Ishikawa (cell line): ENCODE data around the gene TARBP2.

Experiments
- CEBPB ChIP-seq: IDR thresholded peaks from 2 replicates; pipeline ENCODE4 v1.6.1; 2012
- CREB1 ChIP-seq: IDR thresholded peaks from 2 replicates; pipeline ENCODE4 v1.6.1; 2012; ENCODE audit warnings: low read depth
- EGR1 ChIP-seq: IDR thresholded peaks from 2 replicates; pipeline ENCODE4 v1.6.1; 2012
- EP300 ChIP-seq: IDR thresholded peaks from 2 replicates; pipeline ENCODE4 v1.6.1; 2012; ENCODE audit warnings: borderline replicate concordance
- FOXM1 ChIP-seq: IDR thresholded peaks from 2 replicates; pipeline ENCODE4 v1.6.1; 2012; ENCODE audit warnings: low read depth, borderline replicate concordance
- MAX ChIP-seq: IDR thresholded peaks from 2 replicates; pipeline ENCODE4 v1.6.1; 2012
- NFIC ChIP-seq: IDR thresholded peaks from 2 replicates; pipeline ENCODE4 v1.6.1; 2012
- RAD21 ChIP-seq: IDR thresholded peaks from 2 replicates; pipeline ENCODE4 v1.6.1; 2012; ENCODE audit warnings: low read depth
- TAF1 ChIP-seq: IDR thresholded peaks from 2 replicates; pipeline ENCODE4 v1.6.1; 2012; ENCODE audit warnings: low read depth, mild to moderate bottlenecking
- TCF12 ChIP-seq: IDR thresholded peaks from 2 replicates; pipeline ENCODE4 v1.6.1; 2012; ENCODE audit warnings: low read depth
- TEAD4 ChIP-seq: IDR thresholded peaks from 2 replicates; pipeline ENCODE4 v1.6.1; 2012
- YY1 ChIP-seq: IDR thresholded peaks from 2 replicates; pipeline ENCODE4 v1.6.1; 2012; ENCODE audit warnings: low read depth
- ZBTB7A ChIP-seq: IDR thresholded peaks from 2 replicates; pipeline ENCODE4 v1.6.1; 2012; ENCODE audit warnings: low read depth
- TF ChIP-seq, protein P1 (sequence below): IDR thresholded peaks from 2 replicates; pipeline ENCODE4 v1.6.1; 2012
- TF ChIP-seq, protein P2 (sequence below): IDR thresholded peaks from 2 replicates; pipeline ENCODE4 v1.6.1; 2012; ENCODE audit warnings: low read depth, mild to moderate bottlenecking

TARBP2 gene

DNA sequence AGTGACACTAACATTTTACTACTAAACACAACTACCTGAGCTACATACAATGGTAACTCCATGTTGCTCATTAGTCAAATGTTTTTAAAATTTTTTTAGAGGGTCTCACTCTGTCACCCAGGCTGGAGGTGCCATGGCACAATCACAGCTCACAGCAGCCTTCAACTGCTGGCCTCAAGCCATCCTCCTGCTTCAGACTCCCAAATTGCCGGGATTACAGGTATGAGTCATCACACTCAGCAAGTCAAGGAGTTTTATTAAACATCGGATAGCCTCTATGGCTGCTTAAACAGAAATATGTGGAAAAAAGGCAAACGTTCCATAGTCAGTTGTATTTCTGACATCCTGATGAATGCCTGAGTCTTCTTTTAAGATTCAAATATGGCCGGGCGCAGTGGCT is 17.3 kb downstream of the TARBP2 start:
- TF ChIP-seq EGR1 (no peak), ZBTB7A (no peak), YY1 (no peak)
- TF ChIP-seq, protein P1, sequence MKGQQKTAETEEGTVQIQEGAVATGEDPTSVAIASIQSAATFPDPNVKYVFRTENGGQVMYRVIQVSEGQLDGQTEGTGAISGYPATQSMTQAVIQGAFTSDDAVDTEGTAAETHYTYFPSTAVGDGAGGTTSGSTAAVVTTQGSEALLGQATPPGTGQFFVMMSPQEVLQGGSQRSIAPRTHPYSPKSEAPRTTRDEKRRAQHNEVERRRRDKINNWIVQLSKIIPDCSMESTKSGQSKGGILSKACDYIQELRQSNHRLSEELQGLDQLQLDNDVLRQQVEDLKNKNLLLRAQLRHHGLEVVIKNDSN = no peak
- TF ChIP-seq, protein P2, sequence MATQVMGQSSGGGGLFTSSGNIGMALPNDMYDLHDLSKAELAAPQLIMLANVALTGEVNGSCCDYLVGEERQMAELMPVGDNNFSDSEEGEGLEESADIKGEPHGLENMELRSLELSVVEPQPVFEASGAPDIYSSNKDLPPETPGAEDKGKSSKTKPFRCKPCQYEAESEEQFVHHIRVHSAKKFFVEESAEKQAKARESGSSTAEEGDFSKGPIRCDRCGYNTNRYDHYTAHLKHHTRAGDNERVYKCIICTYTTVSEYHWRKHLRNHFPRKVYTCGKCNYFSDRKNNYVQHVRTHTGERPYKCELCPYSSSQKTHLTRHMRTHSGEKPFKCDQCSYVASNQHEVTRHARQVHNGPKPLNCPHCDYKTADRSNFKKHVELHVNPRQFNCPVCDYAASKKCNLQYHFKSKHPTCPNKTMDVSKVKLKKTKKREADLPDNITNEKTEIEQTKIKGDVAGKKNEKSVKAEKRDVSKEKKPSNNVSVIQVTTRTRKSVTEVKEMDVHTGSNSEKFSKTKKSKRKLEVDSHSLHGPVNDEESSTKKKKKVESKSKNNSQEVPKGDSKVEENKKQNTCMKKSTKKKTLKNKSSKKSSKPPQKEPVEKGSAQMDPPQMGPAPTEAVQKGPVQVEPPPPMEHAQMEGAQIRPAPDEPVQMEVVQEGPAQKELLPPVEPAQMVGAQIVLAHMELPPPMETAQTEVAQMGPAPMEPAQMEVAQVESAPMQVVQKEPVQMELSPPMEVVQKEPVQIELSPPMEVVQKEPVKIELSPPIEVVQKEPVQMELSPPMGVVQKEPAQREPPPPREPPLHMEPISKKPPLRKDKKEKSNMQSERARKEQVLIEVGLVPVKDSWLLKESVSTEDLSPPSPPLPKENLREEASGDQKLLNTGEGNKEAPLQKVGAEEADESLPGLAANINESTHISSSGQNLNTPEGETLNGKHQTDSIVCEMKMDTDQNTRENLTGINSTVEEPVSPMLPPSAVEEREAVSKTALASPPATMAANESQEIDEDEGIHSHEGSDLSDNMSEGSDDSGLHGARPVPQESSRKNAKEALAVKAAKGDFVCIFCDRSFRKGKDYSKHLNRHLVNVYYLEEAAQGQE = no peak

DNA sequence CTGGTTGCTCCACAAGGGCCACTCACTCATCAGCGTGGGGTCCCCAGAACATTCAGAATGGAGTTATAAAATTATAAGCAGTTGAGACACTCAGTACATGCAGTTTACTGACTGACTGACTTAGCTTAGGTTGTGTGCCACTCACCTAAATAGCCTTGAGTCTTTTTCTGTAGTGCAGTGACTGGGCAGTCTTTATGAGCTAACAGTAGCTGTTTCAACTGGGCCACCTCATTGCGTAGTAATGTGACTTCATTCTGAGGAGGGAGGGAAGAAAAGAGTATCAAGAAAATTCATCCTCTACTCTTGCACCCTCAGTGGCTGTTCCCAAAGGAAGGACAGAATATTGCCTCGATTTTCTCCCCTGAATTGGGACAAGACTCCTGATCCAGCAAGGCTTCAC is 22.0 kb downstream of the TARBP2 start:
- TF ChIP-seq YY1 (no peak), TAF1 (no peak), MAX (no peak), FOXM1 (no peak), CREB1 (no peak), ZBTB7A (no peak), TEAD4 (no peak), TCF12 (no peak), EGR1 (no peak), EP300 (no peak)
- TF ChIP-seq, protein P1 = no peak

- TF ChIP-seq CREB1 (no peak), TCF12 (no peak), EP300 (no peak), FOXM1 (no peak), MAX (no peak), CEBPB (no peak), ZBTB7A (no peak), TAF1 (no peak), EGR1 (no peak), NFIC (no peak), RAD21 (no peak), TEAD4 (no peak), YY1 (no peak)
- TF ChIP-seq, protein P2 = no peak
- TF ChIP-seq, protein P1 = no peak
Observed at GRCh38 chr12:53524476-53524875, 23.4 kb downstream of the TARBP2 start.

DNA sequence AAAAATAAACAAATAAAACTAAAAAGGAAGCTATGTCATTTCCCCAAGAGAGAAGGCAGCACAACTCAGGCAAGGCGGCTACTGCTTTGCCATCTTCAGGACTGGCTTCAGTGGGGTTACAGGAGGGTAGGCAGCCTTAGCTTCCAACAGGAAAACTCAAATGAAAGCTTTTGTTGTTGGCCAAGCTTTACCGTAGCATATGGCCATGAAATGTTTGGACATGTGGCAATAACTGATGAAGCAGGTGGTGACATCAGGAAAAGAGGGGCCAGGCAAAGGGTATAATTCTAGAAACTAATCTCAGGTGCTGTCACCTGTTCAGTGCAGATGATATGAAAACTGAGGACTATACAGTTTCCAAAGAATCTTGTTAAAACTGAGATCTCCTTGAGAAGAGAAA is 29.0 kb downstream of the TARBP2 start:
- TF ChIP-seq TEAD4 = no peak
- TF ChIP-seq, protein P2 = no peak
- no peak for TF ChIP-seq RAD21
- TF ChIP-seq NFIC = no peak
- no peak for TF ChIP-seq EGR1
- TF ChIP-seq TCF12 = no peak
- TF ChIP-seq MAX = no peak

DNA sequence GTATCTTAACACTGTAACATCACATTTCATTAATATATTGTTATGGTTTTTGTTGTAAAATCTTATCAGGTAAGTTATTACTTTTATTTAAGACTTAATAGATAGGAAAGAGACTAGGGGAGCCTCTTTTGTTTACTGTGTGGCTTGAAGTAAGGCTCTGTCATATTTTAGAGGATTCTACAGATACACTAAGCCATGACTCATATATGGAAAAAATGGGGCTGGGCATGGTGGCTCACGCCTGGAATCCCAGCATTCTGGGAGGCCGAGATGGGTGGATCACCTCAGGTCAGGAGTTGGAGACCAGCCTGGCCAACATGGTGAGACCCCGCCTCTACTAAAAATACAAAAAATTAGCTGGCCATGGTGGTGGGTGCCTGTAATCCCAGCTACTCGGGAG is 29.8 kb downstream of the TARBP2 start:
- TF ChIP-seq, protein P2 = no peak
- no peak for TF ChIP-seq CEBPB
- TF ChIP-seq EP300 = no peak
- TF ChIP-seq TAF1 = no peak
- no peak for TF ChIP-seq NFIC
- TF ChIP-seq EGR1 = no peak
- TF ChIP-seq, protein P1 = no peak
- TF ChIP-seq RAD21 = no peak
- TF ChIP-seq CREB1 = no peak
- no peak for TF ChIP-seq YY1
- no peak for TF ChIP-seq MAX
- TF ChIP-seq TCF12 = no peak
- TF ChIP-seq FOXM1 = no peak
- no peak for TF ChIP-seq TEAD4
- TF ChIP-seq ZBTB7A = no peak
